ENCODE data around the gene SVEP1. TPM values are rescaled to one million over a fixed set of nuclear protein-coding genes. Genes with fewer than 3 reads are reported as not detected.

The SVEP1 gene
- total and polyA plus RNA-seq, 2 donors (not counting 1 experiment from before 2014, with no cell fraction given) = not detected

GRCh38 chr9:110444911-110445310, 134.6 kb downstream of the SVEP1 start:
- Histone ChIP-seq H3K4me3 (ENCODE audit: control extremely low read depth in 1 of 5, extremely low read depth in 1 of 5, insufficient read depth in 1 of 5, low read depth in 2 of 5, low read length in 4 of 5) (no peak overlapping the region), H3K79me2 (ENCODE audit: control insufficient read depth, insufficient read depth, low read length) (no peaks in the 10 kb centered on the region), H3K4me2 (replicated peaks; ENCODE audit: low read depth, low read length, poor library complexity, severe bottlenecking) (no peak overlapping the region), H3K36me3 (replicated peaks in 1 of 2; ENCODE audit: control extremely low read depth in 1 of 2, control insufficient read depth in 1 of 2, extremely low read depth in 1 of 2, insufficient read depth in 2 of 2, low read length in 1 of 2) (no peaks in the 10 kb centered on the region), H3K4me1 (ENCODE audit: control insufficient read depth in 2 of 2, insufficient read depth in 2 of 2, low read length in 2 of 2) (no peaks in the 10 kb centered on the region), H3K27ac (ENCODE audit: low read length in 2 of 2) (no peak overlapping the region), H2AFZ (ENCODE audit: insufficient read depth, low read depth, low read length, poor library complexity, severe bottlenecking) (no peak overlapping the region), H3K9me3 (ENCODE audit: control extremely low read depth in 1 of 3, control insufficient read depth in 2 of 3, insufficient read depth in 1 of 3, low read length in 2 of 3) (no peaks in the 10 kb centered on the region), H3K9ac (ENCODE audit: low read length) (no peak overlapping the region), H4K20me1 (ENCODE audit: control insufficient read depth, insufficient read depth, low read length, poor library complexity, severe bottlenecking) (no peaks in the 10 kb centered on the region), H3K27me3 (replicated peaks in 1 of 4; ENCODE audit: control extremely low read depth in 1 of 4, control insufficient read depth in 3 of 4, insufficient read depth in 4 of 4, low read length in 3 of 4) (peaks cover 0 to 5% (median 1%) of the 10 kb centered on the region in 4 experiments)
- ChIA-PET CTCF (no interaction called here), POLR2A (no interaction called here)
- intact Hi-C loops (cut with micrococcal nuclease) = no loop called here
- Mint-ChIP-seq H3K4me1 (no peaks in the 10 kb centered on the region), H3K27ac (no peak overlapping the region), H3K4me3 (no peak overlapping the region), H3K27me3 (peaks cover 4% of the 10 kb centered on the region), H3K9me3 (ENCODE audit: insufficient read depth) (peaks cover 4% of the 10 kb centered on the region)
- 50% methylated on average over 5 of the region's 6 CpGs for WGBS (ENCODE audit: insufficient coverage)
- DNase-seq (no peak), ATAC-seq (ENCODE audit: low read depth) (no peak)
- TF ChIP-seq, protein P1, sequence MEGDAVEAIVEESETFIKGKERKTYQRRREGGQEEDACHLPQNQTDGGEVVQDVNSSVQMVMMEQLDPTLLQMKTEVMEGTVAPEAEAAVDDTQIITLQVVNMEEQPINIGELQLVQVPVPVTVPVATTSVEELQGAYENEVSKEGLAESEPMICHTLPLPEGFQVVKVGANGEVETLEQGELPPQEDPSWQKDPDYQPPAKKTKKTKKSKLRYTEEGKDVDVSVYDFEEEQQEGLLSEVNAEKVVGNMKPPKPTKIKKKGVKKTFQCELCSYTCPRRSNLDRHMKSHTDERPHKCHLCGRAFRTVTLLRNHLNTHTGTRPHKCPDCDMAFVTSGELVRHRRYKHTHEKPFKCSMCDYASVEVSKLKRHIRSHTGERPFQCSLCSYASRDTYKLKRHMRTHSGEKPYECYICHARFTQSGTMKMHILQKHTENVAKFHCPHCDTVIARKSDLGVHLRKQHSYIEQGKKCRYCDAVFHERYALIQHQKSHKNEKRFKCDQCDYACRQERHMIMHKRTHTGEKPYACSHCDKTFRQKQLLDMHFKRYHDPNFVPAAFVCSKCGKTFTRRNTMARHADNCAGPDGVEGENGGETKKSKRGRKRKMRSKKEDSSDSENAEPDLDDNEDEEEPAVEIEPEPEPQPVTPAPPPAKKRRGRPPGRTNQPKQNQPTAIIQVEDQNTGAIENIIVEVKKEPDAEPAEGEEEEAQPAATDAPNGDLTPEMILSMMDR (IDR thresholded peaks at IDR 0.05) = no peak
- TF ChIP-seq EZH2 (IDR thresholded peaks at IDR 0.05; ENCODE audit: borderline replicate concordance, insufficient read depth, low read depth, low read length, poor library complexity, severe bottlenecking) = no peak

- CTCF ChIA-PET = no interaction called here
- Histone ChIP-seq H3K27ac (ENCODE audit: low read length in 2 of 2) (no peak overlapping the region), H3K4me3 (ENCODE audit: control extremely low read depth in 1 of 5, extremely low read depth in 1 of 5, insufficient read depth in 1 of 5, low read depth in 2 of 5, low read length in 4 of 5) (no peak overlapping the region), H3K4me2 (replicated peaks; ENCODE audit: low read depth, low read length, poor library complexity, severe bottlenecking) (no peak overlapping the region), H3K9ac (ENCODE audit: low read length) (no peak overlapping the region), H3K4me1 (ENCODE audit: control insufficient read depth in 2 of 2, insufficient read depth in 2 of 2, low read length in 2 of 2) (no peaks in the 10 kb centered on the region), H3K36me3 (replicated peaks in 1 of 2; ENCODE audit: control extremely low read depth in 1 of 2, control insufficient read depth in 1 of 2, extremely low read depth in 1 of 2, insufficient read depth in 2 of 2, low read length in 1 of 2) (no peaks in the 10 kb centered on the region), H3K79me2 (ENCODE audit: control insufficient read depth, insufficient read depth, low read length) (no peaks in the 10 kb centered on the region), H3K9me3 (ENCODE audit: control extremely low read depth in 1 of 3, control insufficient read depth in 2 of 3, insufficient read depth in 1 of 3, low read length in 2 of 3) (no peaks in the 10 kb centered on the region), H2AFZ (ENCODE audit: insufficient read depth, low read depth, low read length, poor library complexity, severe bottlenecking) (no peak overlapping the region), H3K27me3 (replicated peaks in 1 of 4; ENCODE audit: control extremely low read depth in 1 of 4, control insufficient read depth in 3 of 4, insufficient read depth in 4 of 4, low read length in 3 of 4) (peaks cover 0 to 5% (median 1%) of the 10 kb centered on the region in 4 experiments), H4K20me1 (ENCODE audit: control insufficient read depth, insufficient read depth, low read length, poor library complexity, severe bottlenecking) (no peaks in the 10 kb centered on the region)
- no peak for ATAC-seq (ENCODE audit: low read depth)
- POLR2A ChIA-PET = no interaction called here
- DNase-seq = no peak
- Mint-ChIP-seq H3K4me1 (no peaks in the 10 kb centered on the region), H3K4me3 (no peak overlapping the region), H3K27me3 (peaks cover 4% of the 10 kb centered on the region), H3K9me3 (ENCODE audit: insufficient read depth) (peaks cover 4% of the 10 kb centered on the region), H3K27ac (no peak overlapping the region)
- intact Hi-C loops (cut with micrococcal nuclease) = no loop called here
- no peak for TF ChIP-seq EZH2 (IDR thresholded peaks at IDR 0.05; ENCODE audit: borderline replicate concordance, insufficient read depth, low read depth, low read length, poor library complexity, severe bottlenecking)
- TF ChIP-seq, protein P1 (IDR thresholded peaks at IDR 0.05) = no peak
These were observed 135.7 kb downstream of the SVEP1 start for GRCh38 chr9:110443866-110444220.

Measured in B cell (primary cell).